SK-N-SH (cell line): ENCODE measurements around the gene CCM2.

Experiments used
- FOSL2 ChIP-seq: IDR thresholded peaks from 2 replicates; pipeline ENCODE4 v1.4.0; 2012; ENCODE audit warnings: low read depth, mild to moderate bottlenecking, moderate library complexity, borderline replicate concordance
- TCF12 ChIP-seq: IDR thresholded peaks from 2 replicates; pipeline ENCODE4 v1.4.0; 2012
- TF ChIP-seq, protein P1 (sequence below): fragments of 150-350 bp; IDR thresholded peaks from 2 replicates; pipeline ENCODE4 v1.6.1; 2017; ENCODE audit warnings: antibody characterized with exemption, low read length, low read depth, borderline replicate concordance
- TF ChIP-seq, protein P2 (sequence below): fragments of 200-600 bp; sonication (generic); IDR thresholded peaks from 2 replicates; pipeline ENCODE4 v1.6.1; 2017; ENCODE audit warnings: antibody characterized with exemption, mild to moderate bottlenecking, moderate library complexity

- TF ChIP-seq, protein P1, sequence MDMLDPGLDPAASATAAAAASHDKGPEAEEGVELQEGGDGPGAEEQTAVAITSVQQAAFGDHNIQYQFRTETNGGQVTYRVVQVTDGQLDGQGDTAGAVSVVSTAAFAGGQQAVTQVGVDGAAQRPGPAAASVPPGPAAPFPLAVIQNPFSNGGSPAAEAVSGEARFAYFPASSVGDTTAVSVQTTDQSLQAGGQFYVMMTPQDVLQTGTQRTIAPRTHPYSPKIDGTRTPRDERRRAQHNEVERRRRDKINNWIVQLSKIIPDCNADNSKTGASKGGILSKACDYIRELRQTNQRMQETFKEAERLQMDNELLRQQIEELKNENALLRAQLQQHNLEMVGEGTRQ: no peak
- TF ChIP-seq, protein P2, sequence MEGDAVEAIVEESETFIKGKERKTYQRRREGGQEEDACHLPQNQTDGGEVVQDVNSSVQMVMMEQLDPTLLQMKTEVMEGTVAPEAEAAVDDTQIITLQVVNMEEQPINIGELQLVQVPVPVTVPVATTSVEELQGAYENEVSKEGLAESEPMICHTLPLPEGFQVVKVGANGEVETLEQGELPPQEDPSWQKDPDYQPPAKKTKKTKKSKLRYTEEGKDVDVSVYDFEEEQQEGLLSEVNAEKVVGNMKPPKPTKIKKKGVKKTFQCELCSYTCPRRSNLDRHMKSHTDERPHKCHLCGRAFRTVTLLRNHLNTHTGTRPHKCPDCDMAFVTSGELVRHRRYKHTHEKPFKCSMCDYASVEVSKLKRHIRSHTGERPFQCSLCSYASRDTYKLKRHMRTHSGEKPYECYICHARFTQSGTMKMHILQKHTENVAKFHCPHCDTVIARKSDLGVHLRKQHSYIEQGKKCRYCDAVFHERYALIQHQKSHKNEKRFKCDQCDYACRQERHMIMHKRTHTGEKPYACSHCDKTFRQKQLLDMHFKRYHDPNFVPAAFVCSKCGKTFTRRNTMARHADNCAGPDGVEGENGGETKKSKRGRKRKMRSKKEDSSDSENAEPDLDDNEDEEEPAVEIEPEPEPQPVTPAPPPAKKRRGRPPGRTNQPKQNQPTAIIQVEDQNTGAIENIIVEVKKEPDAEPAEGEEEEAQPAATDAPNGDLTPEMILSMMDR: no peak
- no peak for TF ChIP-seq TCF12
- TF ChIP-seq FOSL2: no peak
Measured at GRCh38 chr7:44982535-44982923, 17.5 kb upstream of the CCM2 start.
